Measurements from ENCODE around the gene VRK2. TPM values are rescaled to one million over a fixed set of nuclear protein-coding genes. Genes with fewer than 3 reads are reported as not detected.

The VRK2 gene
- total and polyA plus RNA-seq, 10 donors: 7.4 to 25.4 (median 22.7) TPM

- Histone ChIP-seq H3K36me3 (peaks cover 0 to 46% (median 8%) of the 10 kb centered on the region in 6 donors), H3K27me3 (replicated peaks in 1 of 7) (no peaks in the 10 kb centered on the region), H3K4me3 (no peak overlapping the region), H3K4me1 (no peaks in the 10 kb centered on the region), H3K9me3 (no peaks in the 10 kb centered on the region), H3K27ac (no peak overlapping the region)
- intact Hi-C loops (cut with DNase I; ENCODE audit: low total_unique reads): no loop called here
- TF ChIP-seq CTCF (IDR thresholded peaks at IDR 0.05 in 8 of 11, conservative IDR thresholded peaks at IDR 0.05 in 3 of 11): no peak
- TF ChIP-seq POLR2A (IDR thresholded peaks at IDR 0.05): no peak
- no peak for TF ChIP-seq POLR2AphosphoS5 (IDR thresholded peaks at IDR 0.05)
- 81 to 95% (median 89%) methylated on average over 5 of the region's 5 CpGs for WGBS, 5 donors
- no peak for DNase-seq
Observed at GRCh38 chr2:58131191-58132011, 84.8 kb downstream of the VRK2 start.

GRCh38 chr2:58133395-58133794 is 86.8 kb downstream of the VRK2 start:
- TF ChIP-seq POLR2A (IDR thresholded peaks at IDR 0.05): no peak
- no peak for TF ChIP-seq POLR2AphosphoS5 (IDR thresholded peaks at IDR 0.05)
- no peak for TF ChIP-seq CTCF (IDR thresholded peaks at IDR 0.05 in 8 of 11, conservative IDR thresholded peaks at IDR 0.05 in 3 of 11)
- no peak for DNase-seq
- Histone ChIP-seq H3K36me3 (peaks cover 0 to 48% (median 8%) of the 10 kb centered on the region in 6 donors), H3K27me3 (replicated peaks in 1 of 7) (no peaks in the 10 kb centered on the region), H3K9me3 (no peaks in the 10 kb centered on the region), H3K4me3 (no peak overlapping the region), H3K27ac (no peak overlapping the region), H3K4me1 (no peaks in the 10 kb centered on the region)
- intact Hi-C loops (cut with DNase I; ENCODE audit: low total_unique reads): no loop called here

- Histone ChIP-seq H3K27me3 (replicated peaks in 1 of 7) (no peaks in the 10 kb centered on the region), H3K27ac (no peak overlapping the region), H3K4me3 (no peak overlapping the region), H3K4me1 (no peaks in the 10 kb centered on the region), H3K36me3 (peaks cover 0 to 63% (median 8%) of the 10 kb centered on the region in 6 donors), H3K9me3 (no peaks in the 10 kb centered on the region)
- no peak for DNase-seq
- TF ChIP-seq POLR2A (IDR thresholded peaks at IDR 0.05) (no peak), CTCF (IDR thresholded peaks at IDR 0.05 in 8 of 11, conservative IDR thresholded peaks at IDR 0.05 in 3 of 11) (no peak), POLR2AphosphoS5 (IDR thresholded peaks at IDR 0.05) (no peak)
- 85 to 92% (median 91%) methylated on average over 2 of the region's 2 CpGs for WGBS, 5 donors
- intact Hi-C loops (cut with DNase I; ENCODE audit: low total_unique reads): no loop called here
Observed at GRCh38 chr2:58135861-58136260, 89.3 kb downstream of the VRK2 start.

- Histone ChIP-seq H3K4me3 (no peak overlapping the region), H3K27me3 (replicated peaks in 1 of 7) (no peaks in the 10 kb centered on the region), H3K4me1 (no peaks in the 10 kb centered on the region), H3K27ac (no peak overlapping the region), H3K9me3 (no peaks in the 10 kb centered on the region), H3K36me3 (peaks cover 0 to 63% (median 2%) of the 10 kb centered on the region in 6 donors)
- TF ChIP-seq CTCF (IDR thresholded peaks at IDR 0.05 in 8 of 11, conservative IDR thresholded peaks at IDR 0.05 in 3 of 11) (no peak), POLR2AphosphoS5 (IDR thresholded peaks at IDR 0.05) (no peak), POLR2A (IDR thresholded peaks at IDR 0.05) (no peak)
- DNase-seq: no peak
- intact Hi-C loops (cut with DNase I; ENCODE audit: low total_unique reads): no loop called here
Observed at GRCh38 chr2:58137221-58137620, 90.6 kb downstream of the VRK2 start.

Data from spleen (tissue), 11 donors.